ENCODE measurements around the gene PGAP1. TPM values are rescaled to one million over a fixed set of nuclear protein-coding genes. Genes with fewer than 3 reads are reported as not detected.
"Not testable (repeated sequence)": the region's sequence is repeated elsewhere in the genome, so short reads cannot be mapped to it uniquely, and the experiment has no call there.

PGAP1 gene
- total RNA-seq, 1 experiment from 2014 or later: 6.1 TPM

GRCh38 chr2:196931555-196931954 is 5.0 kb upstream of the PGAP1 start:
- Histone ChIP-seq H3K4me3 (ENCODE audit: insufficient read depth, low read depth, low read length) (no peak overlapping the region), H3K36me3 (replicated peaks; ENCODE audit: control insufficient read depth, insufficient read depth, low read length) (no peaks in the 10 kb centered on the region), H3K27me3 (ENCODE audit: control insufficient read depth, insufficient read depth, low read length) (no peaks in the 10 kb centered on the region)
- no peak for DNase-seq

DNA sequence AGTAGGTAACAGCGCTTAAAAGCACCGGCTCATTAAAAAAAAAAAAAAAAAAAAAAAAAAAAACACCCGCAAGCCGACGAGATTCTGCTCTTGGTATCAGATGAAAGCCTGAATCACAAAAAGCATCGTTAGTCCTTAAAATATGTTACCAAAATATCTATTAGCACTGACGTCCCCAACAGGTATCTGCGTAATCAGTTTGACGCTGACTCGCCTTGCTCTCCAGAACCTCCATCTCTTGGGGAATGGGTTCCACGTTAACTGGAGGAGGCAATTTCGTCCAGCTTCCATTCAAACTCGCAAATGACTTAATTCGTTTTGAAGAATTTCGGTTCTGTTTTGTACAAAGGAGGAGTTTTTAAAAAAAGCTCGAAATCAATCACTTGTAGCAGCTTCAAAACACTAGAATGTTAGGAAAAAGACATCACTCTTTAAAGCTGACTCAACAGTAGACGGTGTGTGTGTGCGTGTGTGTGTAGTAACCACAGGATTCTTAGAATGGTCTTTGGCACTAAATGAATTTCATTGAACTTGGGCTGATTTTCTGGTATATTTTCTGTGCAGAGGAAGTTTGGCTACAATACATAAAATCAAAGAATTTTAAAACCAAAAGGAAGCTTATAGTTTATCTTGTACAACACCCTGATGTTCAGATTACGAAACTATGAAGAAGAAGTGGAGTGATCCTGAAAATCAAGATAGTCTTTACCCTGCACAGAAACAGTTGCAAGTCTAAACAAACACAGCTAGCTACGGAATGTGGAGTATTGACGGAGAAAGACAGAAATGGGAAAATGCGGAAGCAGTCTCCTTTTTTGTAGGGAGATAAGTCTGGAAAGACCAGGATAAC is 1.1 kb upstream of the PGAP1 start:
- Histone ChIP-seq H3K27me3 (ENCODE audit: control insufficient read depth, insufficient read depth, low read length) (no peaks in the 10 kb centered on the region), H3K36me3 (replicated peaks; ENCODE audit: control insufficient read depth, insufficient read depth, low read length) (no peaks in the 10 kb centered on the region), H3K4me3 (ENCODE audit: insufficient read depth, low read depth, low read length) (peak overlapping the region; percentile 94)
- no peak for DNase-seq

GRCh38 chr2:196925768-196926561 is 542 bp downstream of the PGAP1 start:
- Histone ChIP-seq H3K27me3 (ENCODE audit: control insufficient read depth, insufficient read depth, low read length) (no peaks in the 10 kb centered on the region), H3K4me3 (ENCODE audit: insufficient read depth, low read depth, low read length) (peak overlapping the region; percentile 94), H3K36me3 (replicated peaks; ENCODE audit: control insufficient read depth, insufficient read depth, low read length) (no peaks in the 10 kb centered on the region)
- peak; percentile 64 for DNase-seq

DNA sequence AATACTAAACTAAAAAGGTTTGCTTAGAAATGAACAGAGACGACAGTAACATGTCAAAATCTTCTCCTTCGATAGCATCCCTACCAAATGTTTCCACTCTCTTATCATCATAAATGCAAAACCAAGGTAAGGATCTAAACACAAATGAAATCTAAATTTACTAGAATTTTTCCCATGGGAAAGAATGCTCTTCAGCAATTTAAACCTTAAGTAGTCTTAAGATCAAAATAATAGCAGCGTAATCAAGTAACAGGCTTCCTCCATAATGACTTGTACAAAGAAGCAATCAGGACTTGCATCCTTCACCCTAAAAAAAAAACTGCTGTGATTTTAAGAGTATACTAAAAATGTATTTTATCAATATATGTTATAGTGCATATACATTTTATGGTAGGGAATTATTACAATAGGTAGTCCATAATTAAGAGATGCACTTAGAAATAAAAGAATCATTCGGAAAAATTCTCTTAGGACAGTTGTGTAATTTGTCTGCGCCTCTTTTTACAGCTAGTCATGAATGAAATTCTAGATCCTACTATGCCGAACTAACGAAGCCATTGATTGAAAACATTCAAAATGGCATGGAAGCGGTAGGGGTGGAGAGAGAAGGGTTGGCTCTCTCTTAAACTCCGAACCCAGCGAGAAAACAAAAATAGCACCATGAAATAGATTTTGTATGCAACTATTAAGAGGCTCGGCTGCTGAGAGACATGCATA is 1.3 kb downstream of the PGAP1 start:
- Histone ChIP-seq H3K27me3 (ENCODE audit: control insufficient read depth, insufficient read depth, low read length) (no peaks in the 10 kb centered on the region), H3K36me3 (replicated peaks; ENCODE audit: control insufficient read depth, insufficient read depth, low read length) (no peaks in the 10 kb centered on the region)
- DNase-seq: no peak

GRCh38 chr2:196924051-196924450 is 2.5 kb downstream of the PGAP1 start:
- Histone ChIP-seq H3K36me3 (replicated peaks; ENCODE audit: control insufficient read depth, insufficient read depth, low read length) (no peaks in the 10 kb centered on the region), H3K27me3 (ENCODE audit: control insufficient read depth, insufficient read depth, low read length) (no peaks in the 10 kb centered on the region), H3K4me3 (ENCODE audit: insufficient read depth, low read depth, low read length) (no peak overlapping the region)
- no peak for DNase-seq

More for the DNA sequence above, 1.3 kb downstream of the PGAP1 start:
- peak overlapping the region; percentile 94 for H3K4me3 ChIP-seq (ENCODE audit: insufficient read depth, low read depth, low read length)

GRCh38 chr2:196918927-196919326 is 7.6 kb downstream of the PGAP1 start:
- no peak for DNase-seq
- Histone ChIP-seq H3K27me3 (ENCODE audit: control insufficient read depth, insufficient read depth, low read length) (no peaks in the 10 kb centered on the region), H3K36me3 (replicated peaks; ENCODE audit: control insufficient read depth, insufficient read depth, low read length) (peaks cover 2% of the 10 kb centered on the region; the same call in 1 of the 2 replicates), H3K4me3 (ENCODE audit: insufficient read depth, low read depth, low read length) (no peak overlapping the region)

- Histone ChIP-seq H3K36me3 (replicated peaks; ENCODE audit: control insufficient read depth, insufficient read depth, low read length) (peaks cover 2% of the 10 kb centered on the region; the same call in 1 of the 2 replicates), H3K27me3 (ENCODE audit: control insufficient read depth, insufficient read depth, low read length) (no peaks in the 10 kb centered on the region), H3K4me3 (ENCODE audit: insufficient read depth, low read depth, low read length) (no peak overlapping the region)
- no peak for DNase-seq
These were observed 8.7 kb downstream of the PGAP1 start for GRCh38 chr2:196917802-196918201.

DNA sequence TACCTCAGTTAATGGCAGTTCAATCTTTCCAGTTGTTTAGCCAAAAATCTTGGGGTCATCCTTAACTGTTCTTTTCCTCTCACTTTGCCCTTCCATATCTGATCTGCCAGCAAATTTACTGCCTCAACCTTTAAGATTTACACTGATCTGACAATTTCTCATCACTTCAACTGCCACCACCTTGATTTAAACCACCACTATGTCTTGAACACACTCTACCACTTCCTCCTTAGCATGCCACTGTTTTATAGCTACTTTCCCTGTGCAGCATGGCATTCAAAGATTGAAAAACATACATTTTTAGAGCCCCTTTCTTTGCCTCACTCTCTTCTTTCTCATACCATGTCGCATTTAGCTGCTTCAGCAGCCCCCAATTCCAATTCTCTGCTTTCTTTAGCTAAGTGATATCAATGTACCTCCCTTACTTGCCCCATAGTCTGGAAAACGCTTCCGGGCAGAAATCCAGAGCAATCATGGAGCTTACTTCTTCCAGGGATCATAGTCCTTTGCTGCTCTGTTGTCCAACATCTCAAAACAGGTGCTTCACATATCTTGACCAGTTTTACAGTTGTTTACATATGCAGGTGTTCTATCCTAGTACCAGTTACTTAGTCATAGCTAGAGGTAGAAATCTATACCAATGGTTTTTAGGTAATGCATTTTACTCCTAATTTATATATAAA is 10.9 kb downstream of the PGAP1 start:
- Histone ChIP-seq H3K36me3 (replicated peaks; ENCODE audit: control insufficient read depth, insufficient read depth, low read length) (peaks cover 5% of the 10 kb centered on the region), H3K4me3 (ENCODE audit: insufficient read depth, low read depth, low read length) (no peak overlapping the region), H3K27me3 (ENCODE audit: control insufficient read depth, insufficient read depth, low read length) (no peaks in the 10 kb centered on the region)
- no peak for DNase-seq

DNA sequence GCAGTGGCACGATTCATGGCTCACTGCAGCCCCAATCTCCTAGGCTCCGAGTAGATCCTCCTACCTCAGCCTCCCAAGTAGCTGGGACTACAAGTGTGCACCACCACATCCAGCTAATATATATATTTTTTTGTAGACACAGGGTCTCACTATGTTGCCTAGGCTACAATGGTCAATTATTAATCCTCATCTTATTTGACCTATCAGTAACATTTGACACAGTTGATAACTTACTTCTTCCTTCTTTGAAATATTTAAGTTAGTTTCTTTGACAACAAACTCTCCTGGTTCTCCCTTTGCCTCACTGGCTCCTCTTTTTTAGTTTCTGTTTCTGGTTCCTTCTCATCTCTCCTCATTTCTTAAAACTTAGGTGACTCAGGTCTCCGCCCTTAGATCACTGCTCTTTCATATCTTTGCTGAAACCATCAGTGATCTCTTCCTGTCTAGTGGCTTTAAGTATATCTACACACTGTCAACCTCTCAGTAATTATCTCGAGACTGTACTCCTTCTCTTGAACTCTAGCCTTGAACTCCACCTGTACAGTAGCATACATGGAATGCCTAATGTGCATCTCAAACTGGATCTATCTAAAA is 11.5 kb downstream of the PGAP1 start:
- H3K4me3 ChIP-seq (ENCODE audit: insufficient read depth, low read depth, low read length): no peak overlapping the region

GRCh38 chr2:196913691-196914090 is 12.8 kb downstream of the PGAP1 start:
- Histone ChIP-seq H3K36me3 (replicated peaks; ENCODE audit: control insufficient read depth, insufficient read depth, low read length) (peaks cover 5% of the 10 kb centered on the region), H3K4me3 (ENCODE audit: insufficient read depth, low read depth, low read length) (no peak overlapping the region), H3K27me3 (ENCODE audit: control insufficient read depth, insufficient read depth, low read length) (no peaks in the 10 kb centered on the region)
- DNase-seq: no peak

More for the DNA sequence above, 11.5 kb downstream of the PGAP1 start:
- Histone ChIP-seq H3K36me3 (replicated peaks; ENCODE audit: control insufficient read depth, insufficient read depth, low read length) (peaks cover 5% of the 10 kb centered on the region), H3K27me3 (ENCODE audit: control insufficient read depth, insufficient read depth, low read length) (no peaks in the 10 kb centered on the region)
- DNase-seq: no peak

GRCh38 chr2:196905365-196905764 is 21.1 kb downstream of the PGAP1 start:
- H3K27me3 ChIP-seq (ENCODE audit: control insufficient read depth, insufficient read depth, low read length); H3K36me3 ChIP-seq (replicated peaks; ENCODE audit: control insufficient read depth, insufficient read depth, low read length); DNase-seq: not testable (repeated sequence)
- peak overlapping the region; percentile 10; the same call in 1 of the 2 replicates for H3K4me3 ChIP-seq (ENCODE audit: insufficient read depth, low read depth, low read length)

GRCh38 chr2:196902828-196903227 is 23.7 kb downstream of the PGAP1 start:
- no peaks in the 10 kb centered on the region for H3K27me3 ChIP-seq (ENCODE audit: control insufficient read depth, insufficient read depth, low read length)
- H3K36me3 ChIP-seq (replicated peaks; ENCODE audit: control insufficient read depth, insufficient read depth, low read length): no peaks in the 10 kb centered on the region; the same call in 1 of the 2 replicates
- H3K4me3 ChIP-seq (ENCODE audit: insufficient read depth, low read depth, low read length): no peak overlapping the region
- DNase-seq: no peak

- no peaks in the 10 kb centered on the region for H3K27me3 ChIP-seq (ENCODE audit: control insufficient read depth, insufficient read depth, low read length)
- H3K4me3 ChIP-seq (ENCODE audit: insufficient read depth, low read depth, low read length): no peak overlapping the region
- no peak for DNase-seq
- no peaks in the 10 kb centered on the region; the same call in 1 of the 2 replicates for H3K36me3 ChIP-seq (replicated peaks; ENCODE audit: control insufficient read depth, insufficient read depth, low read length)
These were observed 25.7 kb downstream of the PGAP1 start for GRCh38 chr2:196900843-196901242.

Data from H7 (cell line).